Measurements from ENCODE around the gene HK3.
A peak's percentile ranks its signal among the peaks of the same experiment; 100 is the strongest.

The HK3 gene

GRCh38 chr5:176899296-176899891 is at the start of gene HK3:
HK3 (minus strand) TSS chr5:176899346; CDS start chr5:176896159, 3,187 bp downstream.
- no peak for DNase-seq (ENCODE audit: low spot score)
- Mint-ChIP-seq H3K9me3 (no peaks in the 10 kb centered on the region), H3K27me3 (ENCODE audit: low read depth) (no peaks in the 10 kb centered on the region), H3K4me3 (no peak within 1 kb of the TSS), H3K4me1 (ENCODE audit: low read depth) (peaks cover 18% of the 10 kb centered on the region), H3K36me3 (ENCODE audit: low read depth) (peaks cover 11% of the 10 kb centered on the region), H3K27ac (peak within 1 kb of the TSS; percentile 43)

- H3K4me1 Mint-ChIP-seq (ENCODE audit: low read depth): no peaks in the 10 kb centered on the region
- H3K36me3 Mint-ChIP-seq (ENCODE audit: low read depth): peaks cover 33% of the 10 kb centered on the region
- DNase-seq (ENCODE audit: low spot score): no peak
- H3K4me3 Mint-ChIP-seq: no peak overlapping the region
- H3K27ac Mint-ChIP-seq: no peak overlapping the region
- no peaks in the 10 kb centered on the region for H3K27me3 Mint-ChIP-seq (ENCODE audit: low read depth)
- no peaks in the 10 kb centered on the region for H3K9me3 Mint-ChIP-seq
Measured at GRCh38 chr5:176948458-176948857, 49.3 kb upstream of the HK3 start.

GRCh38 chr5:176947847-176948246 is 48.7 kb upstream of the HK3 start:
- no peaks in the 10 kb centered on the region for H3K9me3 Mint-ChIP-seq
- peaks cover 36% of the 10 kb centered on the region for H3K36me3 Mint-ChIP-seq (ENCODE audit: low read depth)
- no peak overlapping the region for H3K27ac Mint-ChIP-seq
- no peak overlapping the region for H3K4me3 Mint-ChIP-seq
- DNase-seq (ENCODE audit: low spot score): no peak
- H3K27me3 Mint-ChIP-seq (ENCODE audit: low read depth): no peaks in the 10 kb centered on the region
- H3K4me1 Mint-ChIP-seq (ENCODE audit: low read depth): no peaks in the 10 kb centered on the region

GRCh38 chr5:176944268-176944667 is 45.1 kb upstream of the HK3 start:
- Mint-ChIP-seq H3K4me1 (ENCODE audit: low read depth) (no peaks in the 10 kb centered on the region), H3K36me3 (ENCODE audit: low read depth) (peaks cover 32% of the 10 kb centered on the region), H3K27ac (peak overlapping the region; percentile 28)

GRCh38 chr5:176943816-176944215 is 44.7 kb upstream of the HK3 start:
- no peaks in the 10 kb centered on the region for H3K9me3 Mint-ChIP-seq
- H3K27ac Mint-ChIP-seq: no peak overlapping the region
- peaks cover 31% of the 10 kb centered on the region for H3K36me3 Mint-ChIP-seq (ENCODE audit: low read depth)
- H3K4me1 Mint-ChIP-seq (ENCODE audit: low read depth): no peaks in the 10 kb centered on the region
- no peak overlapping the region for H3K4me3 Mint-ChIP-seq
- DNase-seq (ENCODE audit: low spot score): no peak
- no peaks in the 10 kb centered on the region for H3K27me3 Mint-ChIP-seq (ENCODE audit: low read depth)

More at GRCh38 chr5:176944268-176944667, 45.1 kb upstream of the HK3 start:
- H3K4me3 Mint-ChIP-seq: no peak overlapping the region
- no peaks in the 10 kb centered on the region for H3K27me3 Mint-ChIP-seq (ENCODE audit: low read depth)
- H3K9me3 Mint-ChIP-seq: no peaks in the 10 kb centered on the region
- DNase-seq (ENCODE audit: low spot score): no peak

GRCh38 chr5:176941951-176942350 is 42.8 kb upstream of the HK3 start:
- DNase-seq (ENCODE audit: low spot score): no peak
- no peaks in the 10 kb centered on the region for H3K27me3 Mint-ChIP-seq (ENCODE audit: low read depth)
- no peak overlapping the region for H3K27ac Mint-ChIP-seq
- no peak overlapping the region for H3K4me3 Mint-ChIP-seq
- peaks cover 25% of the 10 kb centered on the region for H3K36me3 Mint-ChIP-seq (ENCODE audit: low read depth)
- no peaks in the 10 kb centered on the region for H3K9me3 Mint-ChIP-seq
- no peaks in the 10 kb centered on the region for H3K4me1 Mint-ChIP-seq (ENCODE audit: low read depth)

GRCh38 chr5:176938472-176938871 is 39.3 kb upstream of the HK3 start:
- H3K4me3 Mint-ChIP-seq: no peak overlapping the region
- no peak for DNase-seq (ENCODE audit: low spot score)
- peaks cover 23% of the 10 kb centered on the region for H3K36me3 Mint-ChIP-seq (ENCODE audit: low read depth)
- no peaks in the 10 kb centered on the region for H3K4me1 Mint-ChIP-seq (ENCODE audit: low read depth)
- H3K9me3 Mint-ChIP-seq: no peaks in the 10 kb centered on the region
- no peak overlapping the region for H3K27ac Mint-ChIP-seq
- H3K27me3 Mint-ChIP-seq (ENCODE audit: low read depth): no peaks in the 10 kb centered on the region

- Mint-ChIP-seq H3K4me3 (no peak overlapping the region), H3K36me3 (ENCODE audit: low read depth) (peaks cover 11% of the 10 kb centered on the region), H3K27ac (no peak overlapping the region), H3K9me3 (no peaks in the 10 kb centered on the region), H3K27me3 (ENCODE audit: low read depth) (no peaks in the 10 kb centered on the region), H3K4me1 (ENCODE audit: low read depth) (no peaks in the 10 kb centered on the region)
- no peak for DNase-seq (ENCODE audit: low spot score)
Measured at GRCh38 chr5:176935017-176935416, 35.9 kb upstream of the HK3 start.

GRCh38 chr5:176934309-176934930 is 35.3 kb upstream of the HK3 start:
- no peaks in the 10 kb centered on the region for H3K27me3 Mint-ChIP-seq (ENCODE audit: low read depth)
- H3K4me1 Mint-ChIP-seq (ENCODE audit: low read depth): peaks cover 4% of the 10 kb centered on the region
- no peak for DNase-seq (ENCODE audit: low spot score)
- no peak overlapping the region for H3K4me3 Mint-ChIP-seq
- no peaks in the 10 kb centered on the region for H3K9me3 Mint-ChIP-seq
- H3K36me3 Mint-ChIP-seq (ENCODE audit: low read depth): peaks cover 14% of the 10 kb centered on the region
- no peak overlapping the region for H3K27ac Mint-ChIP-seq

GRCh38 chr5:176929654-176930053 is 30.5 kb upstream of the HK3 start:
- DNase-seq (ENCODE audit: low spot score): no peak
- no peaks in the 10 kb centered on the region for H3K9me3 Mint-ChIP-seq
- no peak overlapping the region for H3K4me3 Mint-ChIP-seq
- H3K4me1 Mint-ChIP-seq (ENCODE audit: low read depth): peaks cover 5% of the 10 kb centered on the region
- peak overlapping the region; percentile 26 for H3K27ac Mint-ChIP-seq
- H3K27me3 Mint-ChIP-seq (ENCODE audit: low read depth): no peaks in the 10 kb centered on the region
- H3K36me3 Mint-ChIP-seq (ENCODE audit: low read depth): peaks cover 7% of the 10 kb centered on the region

- Mint-ChIP-seq H3K9me3 (no peaks in the 10 kb centered on the region), H3K36me3 (ENCODE audit: low read depth) (peaks cover 11% of the 10 kb centered on the region), H3K27me3 (ENCODE audit: low read depth) (no peaks in the 10 kb centered on the region)
Measured at GRCh38 chr5:176927562-176927961, 28.4 kb upstream of the HK3 start.

GRCh38 chr5:176922817-176923216 is 23.7 kb upstream of the HK3 start:
- Mint-ChIP-seq H3K9me3 (no peaks in the 10 kb centered on the region), H3K36me3 (ENCODE audit: low read depth) (peaks cover 20% of the 10 kb centered on the region), H3K4me1 (ENCODE audit: low read depth) (peaks cover 1% of the 10 kb centered on the region), H3K27me3 (ENCODE audit: low read depth) (no peaks in the 10 kb centered on the region), H3K27ac (no peak overlapping the region), H3K4me3 (no peak overlapping the region)
- DNase-seq (ENCODE audit: low spot score): no peak

More at GRCh38 chr5:176927562-176927961, 28.4 kb upstream of the HK3 start:
- H3K4me3 Mint-ChIP-seq: no peak overlapping the region
- H3K27ac Mint-ChIP-seq: no peak overlapping the region
- no peak for DNase-seq (ENCODE audit: low spot score)
- H3K4me1 Mint-ChIP-seq (ENCODE audit: low read depth): peaks cover 7% of the 10 kb centered on the region

- no peak overlapping the region for H3K27ac Mint-ChIP-seq
- peaks cover 20% of the 10 kb centered on the region for H3K36me3 Mint-ChIP-seq (ENCODE audit: low read depth)
- no peak for DNase-seq (ENCODE audit: low spot score)
- no peaks in the 10 kb centered on the region for H3K9me3 Mint-ChIP-seq
- H3K4me1 Mint-ChIP-seq (ENCODE audit: low read depth): peaks cover 1% of the 10 kb centered on the region
- H3K4me3 Mint-ChIP-seq: no peak overlapping the region
- no peaks in the 10 kb centered on the region for H3K27me3 Mint-ChIP-seq (ENCODE audit: low read depth)
Measured at GRCh38 chr5:176921714-176922113, 22.6 kb upstream of the HK3 start.

GRCh38 chr5:176918613-176919012 is 19.5 kb upstream of the HK3 start:
- DNase-seq (ENCODE audit: low spot score): no peak
- Mint-ChIP-seq H3K4me3 (no peak overlapping the region), H3K27ac (no peak overlapping the region), H3K9me3 (no peaks in the 10 kb centered on the region), H3K4me1 (ENCODE audit: low read depth) (peaks cover 6% of the 10 kb centered on the region), H3K27me3 (ENCODE audit: low read depth) (no peaks in the 10 kb centered on the region), H3K36me3 (ENCODE audit: low read depth) (peaks cover 26% of the 10 kb centered on the region)

GRCh38 chr5:176916337-176916736 is 17.2 kb upstream of the HK3 start:
- H3K4me3 Mint-ChIP-seq: no peak overlapping the region
- H3K27ac Mint-ChIP-seq: no peak overlapping the region
- H3K4me1 Mint-ChIP-seq (ENCODE audit: low read depth): peaks cover 6% of the 10 kb centered on the region
- H3K27me3 Mint-ChIP-seq (ENCODE audit: low read depth): no peaks in the 10 kb centered on the region
- H3K36me3 Mint-ChIP-seq (ENCODE audit: low read depth): peaks cover 28% of the 10 kb centered on the region
- DNase-seq (ENCODE audit: low spot score): no peak
- no peaks in the 10 kb centered on the region for H3K9me3 Mint-ChIP-seq
